Liver (tissue), 9 donors: ENCODE measurements around the gene LMLN. TPM values are rescaled to one million over a fixed set of nuclear protein-coding genes. Genes with fewer than 3 reads are reported as not detected.

Experiments used
- DNase-seq: peaks from one replicate; pipeline ENCODE4 v3.0.0-alpha.2; 2017; ENCODE audit warnings: low spot score
- H3K27ac ChIP-seq, 2 donors: one replicate each; pipeline ENCODE4 v1.7.0; 2013; ENCODE audit warnings: inconsistent platforms in 2 of 2, low read length in 2 of 2, control low read depth in 1 of 2, low read depth in 1 of 2, mild to moderate bottlenecking in 1 of 2
- H3K27me3 ChIP-seq, 4 donors: one replicate each; pipeline versions ENCODE4 v1.6.1 to v1.7.0; 2013; ENCODE audit warnings: low read length in 3 of 4, inconsistent platforms in 1 of 4, mild to moderate bottlenecking in 1 of 4, moderate library complexity in 1 of 4; ENCODE audit not compliant: control insufficient read depth in 4 of 4, insufficient read depth in 4 of 4
- H3K36me3 ChIP-seq, 4 donors: one replicate each; pipeline versions ENCODE4 v1.6.1 to v1.7.0; 2013; ENCODE audit warnings: low read length in 3 of 4, mild to moderate bottlenecking in 3 of 4, low read depth in 1 of 4, moderate library complexity in 1 of 4; ENCODE audit not compliant: control insufficient read depth in 4 of 4, insufficient read depth in 3 of 4
- H3K4me1 ChIP-seq, 4 donors: one replicate each; pipeline versions ENCODE4 v1.6.1 to v1.7.0; 2013; ENCODE audit warnings: low read length in 3 of 4, mild to moderate bottlenecking in 3 of 4, moderate library complexity in 1 of 4; ENCODE audit not compliant: control insufficient read depth in 4 of 4, insufficient read depth in 4 of 4
- H3K4me3 ChIP-seq, 3 donors: one replicate each; pipeline versions ENCODE4 v1.6.1 to v1.7.0; 2013; ENCODE audit warnings: low read length in 3 of 3, control low read depth in 1 of 3, low read depth in 1 of 3, mild to moderate bottlenecking in 1 of 3
- H3K9ac ChIP-seq, 2 donors: one replicate each; pipeline ENCODE4 v1.7.0; 2013; ENCODE audit warnings: low read length in 2 of 2, mild to moderate bottlenecking in 2 of 2, moderate library complexity in 2 of 2, control low read depth in 1 of 2, low read depth in 1 of 2
- H3K9me3 ChIP-seq, 4 donors: one replicate each; pipeline versions ENCODE4 v1.6.1 to v1.7.0; 2013; ENCODE audit warnings: low read length in 3 of 4; ENCODE audit not compliant: control insufficient read depth in 4 of 4
- EGR1 ChIP-seq, 2 donors: IDR thresholded peaks; 2 replicates each; pipeline ENCODE4 v1.6.1; 2016 to 2018; ENCODE audit warnings: antibody characterized with exemption in 2 of 2, low read depth in 2 of 2
- FOXA1 ChIP-seq: IDR thresholded peaks from 2 replicates; pipeline ENCODE4 v1.6.1; 2016; ENCODE audit warnings: antibody characterized with exemption
- FOXA2 ChIP-seq: IDR thresholded peaks from 2 replicates; pipeline ENCODE4 v1.6.1; 2016; ENCODE audit warnings: antibody characterized with exemption
- GABPA ChIP-seq, 2 donors: IDR thresholded peaks in 1 of 2; conservative IDR thresholded peaks in 1 of 2; 2 replicates each; pipeline ENCODE4 v1.6.1; 2016; ENCODE audit warnings: antibody characterized with exemption in 2 of 2, mild to moderate bottlenecking in 1 of 2, moderate library complexity in 1 of 2
- HNF4A ChIP-seq, 2 donors: conservative IDR thresholded peaks; 2 replicates each; pipeline ENCODE4 v1.6.1; 2016; ENCODE audit warnings: antibody characterized with exemption in 2 of 2, mild to moderate bottlenecking in 2 of 2
- JUND ChIP-seq, 2 donors: IDR thresholded peaks; 2 replicates each; pipeline ENCODE4 v1.6.1; 2016; ENCODE audit warnings: antibody characterized with exemption in 2 of 2
- NR2F2 ChIP-seq: IDR thresholded peaks from 2 replicates; pipeline ENCODE4 v1.6.1; 2016; ENCODE audit warnings: antibody characterized with exemption
- RAD21 ChIP-seq, 2 donors: IDR thresholded peaks; 2 replicates each; pipeline ENCODE4 v1.6.1; 2016; ENCODE audit warnings: antibody characterized with exemption in 2 of 2, mild to moderate bottlenecking in 2 of 2
- REST ChIP-seq: IDR thresholded peaks from 2 replicates; pipeline ENCODE4 v1.6.1; 2016; ENCODE audit warnings: antibody characterized with exemption, mild to moderate bottlenecking
- RXRA ChIP-seq, 2 donors: IDR thresholded peaks; 2 replicates each; pipeline ENCODE4 v1.6.1; 2017 to 2018; ENCODE audit warnings: antibody characterized with exemption in 2 of 2, mild to moderate bottlenecking in 1 of 2
- SP1 ChIP-seq: IDR thresholded peaks from 2 replicates; pipeline ENCODE4 v1.6.1; 2018; ENCODE audit warnings: antibody characterized with exemption, mild to moderate bottlenecking
- TAF1 ChIP-seq: conservative IDR thresholded peaks from 2 replicates; pipeline ENCODE4 v1.6.1; 2016; ENCODE audit warnings: antibody characterized with exemption, mild to moderate bottlenecking
- YY1 ChIP-seq: IDR thresholded peaks from 2 replicates; pipeline ENCODE4 v1.6.1; 2016; ENCODE audit warnings: antibody characterized with exemption, mild to moderate bottlenecking
- WGBS: extraction: QIAGEN DNeasy Blood & Tissue Kit; methylation state at CpG from one replicate; pipeline ENCODE4 v1.1.7; 2013; 5-methylcytosine and 5-hydroxymethylcytosine counted together
- polyA plus RNA-seq, 2 donors: library from polyadenylated mRNA; stranded (reverse) in 1 of 2; unstranded in 1 of 2; fragments of 200-250 nt in 1 of 2; fragments of >200 nt in 1 of 2; fragmentation: Nextera tagmentation in 1 of 2; extraction: Ambion mirVana in 1 of 2; gene quantifications; one replicate each; pipeline versions ENCODE4 v1.2.1 to v1.2.3, GENCODE V29; 2013 to 2015
- total RNA-seq, 2 donors: library from RNA; depleted of rRNA; stranded (reverse); fragments of >200 nt; gene quantifications; one replicate each; pipeline ENCODE4 v1.2.3, GENCODE V29; 2014
- TF ChIP-seq, protein P1 (sequence below): IDR thresholded peaks from 2 replicates; pipeline ENCODE4 v1.6.1; 2016; ENCODE audit warnings: antibody characterized with exemption
- TF ChIP-seq, protein P2 (sequence below): fragments of 150-350 bp; IDR thresholded peaks from 2 replicates; pipeline ENCODE4 v1.5.1; 2017; ENCODE audit warnings: improper control_type of control experiment, low read depth, low read length; ENCODE audit not compliant: missing input control
- TF ChIP-seq, protein P3 (sequence below): IDR thresholded peaks from 2 replicates; pipeline ENCODE4 v1.6.1; 2016; ENCODE audit warnings: antibody characterized with exemption
- TF ChIP-seq, protein P4 (sequence below): IDR thresholded peaks from 2 replicates; pipeline ENCODE4 v1.6.1; 2016; ENCODE audit warnings: antibody characterized with exemption
- donor health status: healthy.
- donor health status: healthy.
- donor health status: healthy.
- donor health status: healthy.
- donor health status: healthy.

LMLN gene
- total and polyA plus RNA-seq, 4 donors = 0.90 to 3.2 (median 1.8) TPM

DNA sequence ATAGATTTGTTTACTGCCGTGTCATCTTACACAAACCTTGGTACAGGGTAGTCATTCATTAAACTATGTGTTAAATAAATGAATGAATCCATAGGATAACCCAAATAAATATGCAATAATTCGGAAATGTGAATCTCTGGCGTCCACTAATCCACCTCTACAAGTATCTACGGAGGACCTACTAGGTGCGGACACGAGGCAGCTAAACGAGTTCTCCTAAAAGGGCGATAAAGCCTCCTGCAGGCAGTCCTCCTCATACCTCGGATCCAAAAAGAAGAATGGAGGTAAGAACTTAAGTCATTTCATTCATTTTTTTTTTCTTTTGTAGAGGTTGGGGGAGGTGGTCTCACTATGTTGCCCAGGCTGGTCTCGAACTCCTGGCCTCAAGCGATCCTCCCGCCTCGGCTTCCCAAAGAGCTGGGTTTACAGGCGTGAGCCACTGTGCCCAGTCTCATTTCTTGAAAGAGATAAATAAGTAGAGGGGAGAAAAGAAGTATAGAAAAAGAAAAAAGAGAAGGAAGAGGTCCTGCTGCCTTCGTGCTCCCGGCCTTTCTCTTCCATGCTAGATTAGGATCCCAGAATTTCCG is 10.7 kb upstream of the LMLN start:
- Histone ChIP-seq H3K27me3 (no peaks in the 10 kb centered on the region), H3K27ac (peak overlapping the region; percentile 81 to 85), H3K4me3 (peak overlapping the region; percentile 46 to 86 (median 59)), H3K36me3 (peaks cover 3 to 21% (median 17%) of the 10 kb centered on the region in 4 donors), H3K9ac (peak overlapping the region; percentile 7 to 72), H3K4me1 (peaks cover 2 to 15% (median 12%) of the 10 kb centered on the region in 4 donors), H3K9me3 (no peaks in the 10 kb centered on the region)
- no peak for DNase-seq
- WGBS = 17% methylated on average over 17 of the region's 17 CpGs
- TF ChIP-seq, protein P1, sequence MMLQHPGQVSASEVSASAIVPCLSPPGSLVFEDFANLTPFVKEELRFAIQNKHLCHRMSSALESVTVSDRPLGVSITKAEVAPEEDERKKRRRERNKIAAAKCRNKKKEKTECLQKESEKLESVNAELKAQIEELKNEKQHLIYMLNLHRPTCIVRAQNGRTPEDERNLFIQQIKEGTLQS = no peak
- TF ChIP-seq HNF4A (conservative IDR thresholded peaks at IDR 0.05) (no peak), GABPA (IDR thresholded peaks at IDR 0.05 in 1 of 2, conservative IDR thresholded peaks at IDR 0.05 in 1 of 2) (no peak), YY1 (no peak), EGR1 (IDR thresholded peaks at IDR 0.05; ENCODE audit: low read depth in 2 of 2) (no peak), FOXA2 (no peak), JUND (IDR thresholded peaks at IDR 0.05) (no peak), TAF1 (no peak), FOXA1 (no peak), REST (no peak), NR2F2 (no peak), SP1 (no peak), RXRA (IDR thresholded peaks at IDR 0.05) (no peak), RAD21 (IDR thresholded peaks at IDR 0.05) (no peak)
- TF ChIP-seq, protein P2, sequence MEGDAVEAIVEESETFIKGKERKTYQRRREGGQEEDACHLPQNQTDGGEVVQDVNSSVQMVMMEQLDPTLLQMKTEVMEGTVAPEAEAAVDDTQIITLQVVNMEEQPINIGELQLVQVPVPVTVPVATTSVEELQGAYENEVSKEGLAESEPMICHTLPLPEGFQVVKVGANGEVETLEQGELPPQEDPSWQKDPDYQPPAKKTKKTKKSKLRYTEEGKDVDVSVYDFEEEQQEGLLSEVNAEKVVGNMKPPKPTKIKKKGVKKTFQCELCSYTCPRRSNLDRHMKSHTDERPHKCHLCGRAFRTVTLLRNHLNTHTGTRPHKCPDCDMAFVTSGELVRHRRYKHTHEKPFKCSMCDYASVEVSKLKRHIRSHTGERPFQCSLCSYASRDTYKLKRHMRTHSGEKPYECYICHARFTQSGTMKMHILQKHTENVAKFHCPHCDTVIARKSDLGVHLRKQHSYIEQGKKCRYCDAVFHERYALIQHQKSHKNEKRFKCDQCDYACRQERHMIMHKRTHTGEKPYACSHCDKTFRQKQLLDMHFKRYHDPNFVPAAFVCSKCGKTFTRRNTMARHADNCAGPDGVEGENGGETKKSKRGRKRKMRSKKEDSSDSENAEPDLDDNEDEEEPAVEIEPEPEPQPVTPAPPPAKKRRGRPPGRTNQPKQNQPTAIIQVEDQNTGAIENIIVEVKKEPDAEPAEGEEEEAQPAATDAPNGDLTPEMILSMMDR = no peak
- TF ChIP-seq, protein P3, sequence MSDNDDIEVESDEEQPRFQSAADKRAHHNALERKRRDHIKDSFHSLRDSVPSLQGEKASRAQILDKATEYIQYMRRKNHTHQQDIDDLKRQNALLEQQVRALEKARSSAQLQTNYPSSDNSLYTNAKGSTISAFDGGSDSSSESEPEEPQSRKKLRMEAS = no peak
- TF ChIP-seq, protein P4, sequence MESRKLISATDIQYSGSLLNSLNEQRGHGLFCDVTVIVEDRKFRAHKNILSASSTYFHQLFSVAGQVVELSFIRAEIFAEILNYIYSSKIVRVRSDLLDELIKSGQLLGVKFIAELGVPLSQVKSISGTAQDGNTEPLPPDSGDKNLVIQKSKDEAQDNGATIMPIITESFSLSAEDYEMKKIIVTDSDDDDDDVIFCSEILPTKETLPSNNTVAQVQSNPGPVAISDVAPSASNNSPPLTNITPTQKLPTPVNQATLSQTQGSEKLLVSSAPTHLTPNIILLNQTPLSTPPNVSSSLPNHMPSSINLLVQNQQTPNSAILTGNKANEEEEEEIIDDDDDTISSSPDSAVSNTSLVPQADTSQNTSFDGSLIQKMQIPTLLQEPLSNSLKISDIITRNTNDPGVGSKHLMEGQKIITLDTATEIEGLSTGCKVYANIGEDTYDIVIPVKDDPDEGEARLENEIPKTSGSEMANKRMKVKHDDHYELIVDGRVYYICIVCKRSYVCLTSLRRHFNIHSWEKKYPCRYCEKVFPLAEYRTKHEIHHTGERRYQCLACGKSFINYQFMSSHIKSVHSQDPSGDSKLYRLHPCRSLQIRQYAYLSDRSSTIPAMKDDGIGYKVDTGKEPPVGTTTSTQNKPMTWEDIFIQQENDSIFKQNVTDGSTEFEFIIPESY = no peak
